NCI-H524 (cell line): ENCODE measurements around the gene UBR4.
"Not testable (repeated sequence)": the region's sequence is repeated elsewhere in the genome, so short reads cannot be mapped to it uniquely, and the experiment has no call there.

Experiments
- DNase-seq, 2 experiments: peaks; one replicate each; lab custom pipeline; 2025; lab: John Stamatoyannopoulos, UW

The UBR4 gene

GRCh38 chr1:19220080-19220846, 10.2 kb upstream of the UBR4 start:
- no peak for DNase-seq

- DNase-seq: no peak
Observed at GRCh38 chr1:19219451-19219850, 9.4 kb upstream of the UBR4 start.

DNA sequence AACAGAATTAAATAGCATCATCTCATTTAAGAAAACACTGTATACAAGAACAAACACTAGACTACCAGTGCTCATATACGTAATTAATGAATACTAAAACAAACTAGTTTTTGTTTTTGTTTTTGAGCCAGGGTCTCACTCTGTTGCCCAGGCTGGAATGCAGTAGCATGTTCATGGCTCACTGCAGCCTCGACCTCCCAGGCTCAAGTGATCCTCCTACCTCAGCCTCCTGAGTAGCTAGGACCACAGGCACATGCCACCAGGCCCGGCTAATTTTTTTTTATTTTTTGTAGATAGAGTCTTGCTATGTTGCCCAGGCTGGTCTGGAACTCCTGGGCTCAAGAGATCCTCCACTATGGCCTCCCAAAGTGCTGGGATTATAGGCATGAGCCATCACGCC, 6.5 kb upstream of the UBR4 start:
- not testable (repeated sequence) for DNase-seq

GRCh38 chr1:19213580-19213979, 3.5 kb upstream of the UBR4 start:
- DNase-seq: no peak

GRCh38 chr1:19212167-19212566, 2.1 kb upstream of the UBR4 start:
- DNase-seq: no peak

- no peak for DNase-seq
Observed at GRCh38 chr1:19210772-19211549, 895 bp upstream of the UBR4 start.

DNA sequence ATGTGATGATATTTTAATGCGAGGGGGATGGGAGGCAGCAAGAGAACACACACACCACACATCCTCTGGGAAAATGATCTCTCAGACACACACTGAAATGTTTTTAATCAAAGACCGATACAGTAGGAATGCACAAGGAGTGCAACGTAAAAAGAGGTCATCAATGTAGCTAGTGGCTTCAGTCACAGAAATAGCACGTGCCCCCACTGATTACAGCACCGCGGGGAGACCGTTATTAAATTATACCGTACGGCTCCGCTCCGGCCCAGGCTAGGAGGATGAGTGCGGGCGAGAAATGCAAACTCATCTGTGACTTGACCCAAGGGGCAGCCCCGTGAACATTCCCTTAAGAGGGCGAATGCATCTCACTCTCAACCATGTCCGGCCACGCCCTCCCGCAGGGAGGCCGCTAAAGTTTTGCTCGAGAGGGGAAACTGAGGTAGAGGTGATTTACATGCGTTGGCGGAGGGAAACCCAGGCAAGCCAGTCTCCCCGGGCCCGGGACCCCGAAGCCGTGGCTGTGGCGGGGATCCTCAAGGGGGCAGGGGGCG, 552 bp downstream of the UBR4 start:
- peak in 1 of 2 experiments; percentile 27 for DNase-seq

- no peak for DNase-seq
Observed at GRCh38 chr1:19208710-19209438, 1.2 kb downstream of the UBR4 start.

- no peak for DNase-seq
Observed at GRCh38 chr1:19206947-19207346, 3.1 kb downstream of the UBR4 start.

- DNase-seq: no peak
Observed at GRCh38 chr1:19205845-19206244, 4.2 kb downstream of the UBR4 start.

- DNase-seq: no peak
Observed at GRCh38 chr1:19205403-19205802, 4.7 kb downstream of the UBR4 start.

GRCh38 chr1:19204446-19205266, 5.4 kb downstream of the UBR4 start:
- no peak for DNase-seq

- DNase-seq: no peak
Observed at GRCh38 chr1:19203440-19203839, 6.6 kb downstream of the UBR4 start.

DNA sequence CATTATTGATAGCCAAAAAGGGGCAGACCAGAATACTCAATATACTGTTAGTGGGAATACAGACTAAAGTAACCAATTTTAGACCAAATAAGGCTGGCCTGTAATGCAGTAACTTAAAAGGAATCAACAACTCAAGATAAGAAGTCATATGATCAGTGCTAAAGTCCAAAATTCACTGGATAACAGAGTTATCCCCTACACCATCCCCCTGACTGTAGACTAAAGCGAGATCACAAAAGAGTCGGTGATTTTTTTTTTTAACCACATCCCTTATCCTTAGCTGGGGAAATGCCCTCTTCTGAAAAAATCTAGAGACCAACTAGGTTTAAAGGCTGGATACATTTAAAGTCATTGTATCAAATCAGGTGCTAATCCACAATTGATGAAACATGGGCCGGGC, 7.7 kb downstream of the UBR4 start:
- DNase-seq: no peak

- no peak for DNase-seq
Observed at GRCh38 chr1:19199969-19200604, 10.0 kb downstream of the UBR4 start.

GRCh38 chr1:19199329-19199968, 10.6 kb downstream of the UBR4 start:
- DNase-seq: no peak

DNA sequence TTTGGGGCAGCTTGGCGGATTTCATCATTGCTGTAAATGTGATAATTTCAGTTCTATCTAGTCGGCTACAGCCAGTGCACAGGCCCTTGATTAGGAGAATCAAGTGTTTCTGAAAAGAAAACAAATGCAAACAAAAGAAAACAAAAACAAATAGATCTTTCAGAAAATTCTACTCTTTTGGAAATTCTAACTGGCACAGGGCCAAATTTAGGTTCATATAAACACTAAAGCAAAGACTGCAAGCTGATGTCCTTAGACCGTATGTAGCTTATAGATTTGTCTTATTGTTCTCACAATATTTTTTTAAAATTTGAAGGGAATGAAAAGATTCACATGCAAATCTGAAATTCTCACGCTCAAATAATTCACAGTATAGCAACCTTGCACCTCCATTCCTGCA, 11.2 kb downstream of the UBR4 start:
- DNase-seq: no peak

DNA sequence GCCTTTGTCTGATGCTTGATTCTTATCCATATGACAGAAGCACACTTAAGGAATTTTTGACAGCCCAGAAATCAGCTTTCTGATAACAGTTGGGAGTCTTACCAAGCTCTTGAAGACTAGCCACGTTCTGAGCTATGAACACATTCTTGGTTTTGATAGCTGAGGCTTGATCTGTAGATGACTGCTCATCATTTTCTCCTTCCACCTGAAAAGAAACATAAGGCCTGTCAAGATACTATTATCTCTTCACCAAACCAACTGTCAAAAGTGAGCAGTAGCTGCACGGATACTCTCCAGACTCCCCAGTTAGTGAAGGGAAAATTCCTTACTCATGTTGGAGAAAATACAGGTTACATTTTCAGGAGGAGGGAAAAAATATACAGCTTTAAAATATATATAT, 12.2 kb downstream of the UBR4 start:
- DNase-seq: no peak

DNA sequence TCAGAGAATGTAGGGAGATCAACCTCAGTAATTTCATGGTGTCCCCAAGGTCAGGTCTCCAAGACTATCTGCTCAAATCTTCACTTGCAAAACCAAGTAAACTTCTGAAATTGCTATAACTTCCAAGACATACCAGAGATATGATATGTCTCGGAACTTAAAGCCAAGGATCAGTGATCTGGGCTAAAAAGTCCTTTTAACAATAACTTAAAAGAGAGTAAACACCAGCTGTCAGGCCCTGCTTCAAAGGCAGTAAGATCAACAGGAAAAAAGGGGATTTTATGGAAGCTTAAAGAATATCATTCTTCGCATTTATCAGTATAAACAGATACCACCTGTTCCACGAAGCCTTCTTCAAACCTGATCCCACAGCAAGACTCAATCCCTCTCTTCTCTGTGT, 13.7 kb downstream of the UBR4 start:
- no peak for DNase-seq

DNA sequence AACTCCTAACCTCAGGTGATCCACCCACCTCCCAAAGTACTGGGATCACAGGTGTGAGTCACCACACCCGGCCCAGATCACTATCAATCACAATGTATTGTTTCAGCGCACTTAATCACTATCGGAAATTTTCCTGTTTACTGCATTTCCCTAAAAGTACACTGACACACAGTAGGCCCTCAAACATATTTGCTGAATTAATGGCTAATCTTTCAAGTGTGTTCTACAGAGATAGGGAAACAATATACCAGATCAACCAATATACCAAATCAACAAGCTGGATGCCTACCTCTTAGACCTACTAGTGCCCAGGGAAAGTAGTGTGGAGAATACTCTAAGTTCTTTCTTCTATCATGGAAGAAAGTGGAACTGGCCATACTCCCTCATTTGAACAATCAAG, 17.1 kb downstream of the UBR4 start:
- DNase-seq: no peak

- DNase-seq: no peak
Observed at GRCh38 chr1:19191811-19192210, 18.3 kb downstream of the UBR4 start.
